ACHN (cell line): ENCODE measurements around the gene AIRE.
"Not testable (repeated sequence)": the region's sequence is repeated elsewhere in the genome, so short reads cannot be mapped to it uniquely, and the experiment has no call there.

Experiments used
- DNase-seq: peaks from one replicate; pipeline ENCODE4 v3.0.0-alpha.2; 2015
- in situ Hi-C: cut with HindIII; loops from 2 replicates; pipeline ENCODE4 v1.10.0; 2017; ENCODE audit warnings: low sequenced_read_pairs, low pct_ligation_motif_present, low pct_unique_long_range_greater_than_20kb

The AIRE gene

DNA sequence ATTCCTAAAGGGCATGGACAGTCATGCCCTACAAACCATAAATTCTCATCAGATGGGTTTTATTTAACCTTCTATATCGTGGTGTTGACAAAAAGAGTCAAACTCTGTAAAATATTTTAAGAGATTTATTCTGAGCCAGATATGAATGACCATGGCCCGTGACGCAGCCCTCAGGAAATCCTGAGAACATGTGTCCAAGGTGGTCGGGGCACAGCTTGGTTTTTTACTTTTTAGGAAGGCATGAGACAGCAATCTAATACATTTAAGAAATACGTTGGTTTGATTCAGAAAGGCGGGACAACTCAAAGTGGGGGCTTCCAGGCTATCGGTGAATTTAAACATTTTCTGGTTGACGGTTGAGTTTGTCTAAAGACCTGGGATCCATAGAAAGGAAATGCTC is 57.3 kb downstream of the AIRE start:
- in situ Hi-C loops, DNase-seq: not testable (repeated sequence)

DNA sequence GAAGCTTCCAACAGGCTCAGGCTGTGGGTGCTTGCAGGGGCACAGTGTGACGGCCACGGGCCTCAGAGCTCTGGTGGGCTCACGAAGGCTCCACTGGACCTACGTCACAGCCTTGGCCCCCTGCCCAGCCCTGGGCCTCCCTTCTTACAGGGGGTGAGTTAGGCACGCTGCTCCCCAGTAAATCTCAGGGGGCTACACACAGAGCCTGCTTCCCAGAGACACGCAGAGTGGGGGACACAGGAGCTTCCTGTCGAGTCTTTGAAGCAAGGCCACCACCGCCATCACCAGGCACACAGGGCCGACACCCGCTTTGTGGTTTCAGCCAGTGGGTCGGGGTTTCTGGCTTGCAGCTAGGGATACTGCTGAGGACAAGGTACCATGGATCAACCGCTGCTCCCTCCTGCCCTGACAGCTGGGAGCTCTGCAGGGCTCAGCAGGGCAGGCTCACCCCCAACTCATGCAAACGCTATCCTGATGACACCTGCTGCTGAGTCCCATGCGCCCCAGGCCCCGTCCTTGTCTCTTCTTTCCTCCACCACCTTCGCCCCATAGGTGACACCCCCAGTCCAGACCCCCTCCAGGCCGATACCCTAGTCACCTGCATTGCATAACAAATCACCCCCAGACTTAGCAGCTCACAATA is 59.0 kb downstream of the AIRE start:
- no peak for DNase-seq
- in situ Hi-C loops, result no loop called here

GRCh38 chr21:44345495-44345894 is 59.8 kb downstream of the AIRE start:
- no peak for DNase-seq
- in situ Hi-C loops, result no loop called here

DNA sequence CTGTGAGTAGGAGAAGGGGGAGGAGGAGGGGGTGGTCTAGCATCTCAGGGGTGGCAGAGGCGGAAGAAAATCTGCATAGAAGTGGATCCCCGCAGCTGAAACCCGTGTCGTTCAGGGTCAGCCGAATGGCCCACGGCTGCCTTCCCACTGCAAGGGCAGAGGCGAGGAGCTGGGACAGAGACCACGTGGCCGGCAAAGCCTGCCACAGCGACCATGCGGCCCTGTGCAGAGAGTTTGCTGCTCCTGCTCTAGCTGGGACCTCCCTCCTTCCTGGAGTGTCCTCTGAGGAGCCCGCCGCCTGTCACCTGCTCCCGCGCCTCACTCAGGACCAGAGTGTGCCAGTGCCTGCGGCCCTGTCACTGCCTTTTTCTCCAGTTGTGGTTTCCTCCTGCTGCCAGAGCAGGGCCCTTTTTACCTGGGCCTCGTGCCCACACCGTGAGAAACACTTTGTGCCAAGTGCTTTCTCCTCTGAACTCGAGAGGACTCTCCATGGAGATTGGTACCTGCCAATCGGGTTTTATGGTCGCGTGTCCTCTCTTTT is 62.3 kb downstream of the AIRE start:
- no peak for DNase-seq
- in situ Hi-C loops, result no loop called here
